Motor neuron (in vitro differentiated cells): ENCODE results near the gene EXTL1. TPM values are rescaled to one million over a fixed set of nuclear protein-coding genes. Genes with fewer than 3 reads are reported as not detected.

Experiments used
- ATAC-seq, 8 experiments: fragments of 200-7000 bp; cut with Tn5 transposase; replicated peaks in 6 of 8; 2 replicates each; pipeline ENCODE4 v1.8.0; 2021; ENCODE audit warnings: mild to moderate bottlenecking in 8 of 8, moderate library complexity in 8 of 8
- H3K27ac ChIP-seq, 2 donors: fragments of 250-450 bp; sonication (Bioruptor Pico); 2 replicates each; pipeline ENCODE4 v1.9.0; 2021; ENCODE audit warnings: antibody characterized with exemption in 2 of 2, mild to moderate bottlenecking in 2 of 2, moderate library complexity in 1 of 2
- H3K4me1 ChIP-seq, 2 donors: fragments of 250-450 bp; sonication (Bioruptor Pico); replicated peaks in 1 of 2; 2 replicates each; pipeline ENCODE4 v1.6.1; 2021; ENCODE audit warnings: antibody characterized with exemption in 2 of 2, mild to moderate bottlenecking in 2 of 2, moderate library complexity in 1 of 2
- H3K4me3 ChIP-seq, 5 donors: fragments of 250-450 bp; sonication (Bioruptor Pico); 2 replicates each; pipeline ENCODE4 v1.9.0; 2021; ENCODE audit warnings: antibody characterized with exemption in 5 of 5, mild to moderate bottlenecking in 5 of 5, moderate library complexity in 4 of 5
- WGBS, 10 experiments: fragments of 450-650 bp; shearing (Covaris generic); methylation state at CpG; one replicate each; pipeline ENCODE4 v1.0.0; 2022; 5-methylcytosine and 5-hydroxymethylcytosine counted together
- in situ Hi-C, 9 experiments: fragments of 400-800 bp; cut with MboI; loops; one replicate each; pipeline ENCODE4 v1.15.0; 2021; ENCODE audit warnings: low sequenced_read_pairs in 9 of 9, low pct_unique_long_range_greater_than_20kb in 2 of 9; ENCODE audit not compliant: unreplicated experiment in 9 of 9
- total RNA-seq, 8 experiments: library from RNA; unstranded; fragments of 300-600 nt; gene quantifications; 2 replicates each; pipeline versions ENCODE4 v1.2.3 to v1.2.4, GENCODE V29; 2022

The EXTL1 gene
- total RNA-seq, 8 experiments from 2014 or later = 0.36 to 24.9 (median 1.6) TPM

DNA sequence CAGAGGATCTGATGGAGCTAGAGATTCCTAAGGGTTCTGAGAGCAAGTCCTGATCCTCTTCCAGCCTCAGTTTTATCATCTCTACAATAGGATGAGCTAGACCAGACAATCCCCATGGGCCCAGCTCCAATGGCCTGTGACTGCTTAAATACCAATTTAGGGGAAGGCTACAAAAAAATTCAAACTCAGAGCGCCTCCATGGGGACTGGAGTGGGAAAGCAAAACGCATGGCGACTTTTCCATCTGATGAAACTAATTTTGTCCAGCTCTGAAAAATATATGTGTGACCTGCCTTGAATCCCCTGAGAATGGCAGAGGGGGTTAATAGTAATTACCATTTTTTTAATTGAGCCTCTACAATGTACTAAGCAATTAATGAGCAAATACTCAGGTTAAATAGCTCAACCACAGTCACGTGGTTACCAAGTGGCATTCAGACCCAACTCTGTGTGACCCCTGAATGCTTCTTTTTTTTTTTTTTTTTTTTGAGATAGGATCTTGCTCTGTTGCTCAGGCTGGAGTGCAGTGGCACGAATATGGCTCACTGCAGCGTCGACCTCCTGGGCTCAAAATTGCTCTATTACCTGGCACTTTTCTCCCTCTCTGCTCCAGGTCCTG lies 8.4 kb downstream of the EXTL1 start:
- in situ Hi-C loops = no loop called here
- ATAC-seq = no peak
- Histone ChIP-seq H3K4me1 (peaks cover 6 to 7% of the 10 kb centered on the region in 2 donors), H3K27ac (no peak overlapping the region), H3K4me3 (no peak overlapping the region)
- WGBS, 10 experiments = 50 to 94% (median 82%) methylated on average over 2 to 7 of the region's 7 CpGs; no CpG with 5 or more reads in 2 of the 10 experiments

DNA sequence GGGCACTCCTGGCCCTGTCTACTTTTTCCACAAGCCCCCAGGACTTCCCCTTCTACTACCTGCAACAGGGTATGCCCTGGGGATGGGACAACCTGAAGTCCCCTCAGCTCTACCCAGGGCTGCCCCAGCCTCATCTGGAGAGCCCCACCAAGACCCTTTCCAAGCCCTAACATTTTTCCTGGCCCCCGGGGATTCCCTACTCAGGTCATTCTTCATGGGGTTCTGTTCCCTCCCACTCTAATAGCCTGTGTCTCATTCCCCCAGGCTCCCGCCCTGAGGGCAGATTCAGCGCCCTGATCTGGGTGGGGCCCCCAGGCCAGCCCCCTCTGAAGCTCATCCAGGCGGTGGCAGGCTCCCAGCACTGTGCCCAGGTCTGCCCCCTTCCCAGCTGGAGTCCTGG lies 9.6 kb downstream of the EXTL1 start:
- in situ Hi-C loops = no loop called here
- ATAC-seq = peak in 1 of 8 experiments; percentile 8
- H3K4me3 ChIP-seq = no peak overlapping the region
- no peak overlapping the region for H3K27ac ChIP-seq
- peaks cover 7 to 9% of the 10 kb centered on the region in 2 donors for H3K4me1 ChIP-seq
- WGBS, 10 experiments = 0 to 80% (median 71%) methylated on average over 1 to 3 of the region's 4 CpGs; no CpG with 5 or more reads in 6 of the 10 experiments

DNA sequence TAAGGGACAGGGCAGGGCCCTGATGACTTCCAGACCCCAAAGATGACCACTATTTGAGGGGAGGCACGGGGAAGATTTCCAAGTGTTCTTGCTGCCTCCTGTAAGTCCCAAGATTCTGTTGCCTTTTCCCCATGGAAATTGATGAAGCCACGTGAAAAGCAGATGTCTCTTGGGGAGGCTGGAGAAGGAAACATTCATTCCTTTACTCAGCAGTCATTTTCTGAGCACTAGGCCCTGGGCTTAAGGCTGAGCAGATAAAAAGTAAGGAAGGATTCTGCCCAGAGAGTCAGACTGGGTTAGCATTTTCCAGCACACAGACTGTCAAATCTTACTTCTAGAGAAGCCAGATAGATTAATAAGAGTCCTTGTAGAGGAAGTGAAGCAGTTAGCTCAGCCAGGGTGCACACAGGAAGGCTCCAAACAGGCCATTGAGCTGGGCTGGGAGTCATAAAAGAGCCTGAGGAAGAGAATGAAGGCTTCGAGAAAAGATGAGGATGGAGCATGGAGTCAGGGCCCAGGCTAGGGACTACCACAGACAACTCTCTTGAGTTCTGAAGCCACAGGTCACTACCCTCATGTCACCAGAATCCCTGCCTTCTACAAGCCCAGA lies 10.1 kb downstream of the EXTL1 start:
- in situ Hi-C loops = no loop called here
- peak in 2 of 8 experiments; percentile 2 to 13 for ATAC-seq
- 33 to 80% (median 63%) methylated on average over 1 to 3 of the region's 3 CpGs; no CpG with 5 or more reads in 3 of the 10 experiments for WGBS, 10 experiments
- peaks cover 12 to 14% of the 10 kb centered on the region in 2 donors for H3K4me1 ChIP-seq
- H3K4me3 ChIP-seq = no peak overlapping the region
- no peak overlapping the region for H3K27ac ChIP-seq

DNA sequence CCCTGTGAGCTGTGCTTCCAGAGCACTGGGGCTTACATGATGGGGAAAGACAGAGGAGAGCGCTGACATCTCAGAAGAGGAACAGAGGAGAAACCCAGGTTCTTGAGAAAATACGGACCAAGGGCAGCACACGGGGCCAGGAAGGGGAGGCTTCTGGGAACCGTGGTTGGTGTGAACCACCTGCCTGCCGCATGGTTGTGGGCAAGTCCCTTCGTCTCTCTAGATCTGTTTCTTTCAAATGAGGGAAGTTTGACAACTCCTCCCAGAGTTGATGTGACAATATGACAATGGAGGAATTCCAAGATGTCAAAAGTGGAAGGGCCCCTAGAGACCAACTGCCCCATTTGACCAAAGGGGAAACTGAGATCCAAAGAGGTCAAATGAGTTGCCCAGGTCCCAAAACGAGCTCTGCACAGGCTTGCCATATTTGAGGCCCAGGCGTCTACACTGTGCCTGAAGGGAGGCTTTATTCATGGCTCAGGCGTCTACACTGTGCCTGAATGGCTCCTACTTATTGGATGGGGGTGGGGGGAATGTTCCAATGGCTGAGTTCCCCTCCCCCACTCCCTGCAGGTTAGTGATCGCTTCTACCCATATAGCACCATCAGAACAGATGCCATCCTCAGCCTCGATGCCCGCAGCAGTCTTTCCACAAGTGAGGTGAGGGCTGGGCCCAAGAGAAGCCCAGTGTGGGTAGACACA lies 11.2 kb downstream of the EXTL1 start:
- Histone ChIP-seq H3K4me1 (peaks cover 12 to 15% of the 10 kb centered on the region in 2 donors), H3K27ac (no peak overlapping the region), H3K4me3 (no peak overlapping the region)
- no peak for ATAC-seq
- 68 to 83% (median 74%) methylated on average over 1 to 11 of the region's 12 CpGs; no CpG with 5 or more reads in 3 of the 10 experiments for WGBS, 10 experiments
- in situ Hi-C loops = no loop called here

DNA sequence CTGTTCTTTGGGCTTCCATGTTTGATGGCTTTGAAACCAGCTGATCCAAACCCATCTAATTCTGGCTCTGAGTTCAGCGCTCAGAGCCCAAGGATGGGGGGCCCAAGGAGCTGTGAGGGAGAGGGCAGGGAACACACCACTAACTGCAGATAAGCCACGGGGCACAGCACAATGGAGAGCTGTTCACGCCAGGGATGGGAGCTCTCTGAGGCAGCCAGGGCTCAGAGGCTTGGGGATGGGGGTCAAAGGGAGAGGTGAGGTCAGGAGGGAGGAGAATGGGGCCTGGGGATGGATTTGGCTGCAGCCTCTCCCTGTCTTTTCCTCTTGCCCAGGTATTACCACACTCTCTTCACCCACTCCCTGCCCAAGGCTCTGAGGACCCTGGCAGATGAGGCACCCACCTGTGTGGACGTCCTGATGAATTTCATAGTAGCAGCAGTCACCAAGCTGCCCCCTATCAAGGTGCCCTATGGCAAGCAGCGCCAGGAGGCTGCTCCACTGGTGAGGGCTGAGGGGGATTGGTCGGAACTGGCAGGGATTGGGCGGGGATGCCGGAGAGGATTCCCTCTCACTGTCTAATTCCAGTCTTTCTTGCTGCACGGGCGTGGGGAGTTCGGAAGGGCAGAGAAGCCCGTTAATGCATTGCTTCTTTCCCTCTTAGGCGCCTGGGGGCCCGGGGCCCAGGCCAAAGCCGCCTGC lies 13.1 kb downstream of the EXTL1 start:
- Histone ChIP-seq H3K4me3 (peak overlapping the region; percentile 68 to 80 (median 75)), H3K4me1 (peaks cover 12 to 15% of the 10 kb centered on the region in 2 donors), H3K27ac (no peak overlapping the region)
- ATAC-seq = peak; percentile 1 to 35 (median 5)
- in situ Hi-C loops = no loop called here
- WGBS, 10 experiments = 0 to 100% (median 36%) methylated on average over 1 to 5 of the region's 15 CpGs; no CpG with 5 or more reads in 2 of the 10 experiments

DNA sequence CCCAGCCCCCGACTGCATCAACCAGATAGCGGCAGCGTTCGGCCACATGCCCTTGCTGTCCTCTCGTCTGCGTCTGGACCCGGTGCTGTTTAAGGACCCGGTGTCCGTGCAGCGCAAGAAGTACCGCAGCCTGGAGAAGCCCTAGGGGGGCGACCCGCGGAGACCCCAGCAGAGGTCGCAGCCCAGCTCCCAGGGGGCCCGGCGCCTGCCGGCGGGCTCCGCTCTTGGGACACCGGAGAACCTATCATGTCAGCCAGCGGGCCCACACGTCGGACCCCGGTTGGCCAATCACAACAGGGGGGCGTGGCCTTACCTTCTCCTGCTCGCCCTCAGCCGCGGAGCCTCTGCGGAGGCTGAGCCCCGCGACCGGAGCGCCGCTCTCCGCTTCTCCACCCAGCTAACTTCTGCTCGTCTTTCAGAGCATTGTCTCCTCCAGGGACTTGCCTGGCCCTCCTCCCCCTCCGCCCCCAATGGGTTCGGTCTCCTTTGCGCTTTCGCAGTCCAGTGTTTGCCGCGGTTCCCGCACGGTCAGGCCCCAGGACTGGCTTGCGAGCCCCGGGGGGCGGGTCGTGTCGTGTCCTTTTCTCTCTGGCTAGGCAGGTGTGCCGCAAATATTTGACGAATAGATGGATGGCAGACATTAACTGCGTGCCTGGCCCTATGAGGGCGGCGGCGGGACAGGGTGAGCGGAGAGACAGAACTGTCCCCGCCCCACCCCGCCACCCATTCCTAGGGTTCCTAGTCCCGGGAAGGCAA lies 13.8 kb downstream of the EXTL1 start:
- in situ Hi-C loops = no loop called here
- whole genome bisulfite sequencing, 10 experiments = 0 to 12% (median 0%) methylated on average over 1 to 22 of the region's 60 CpGs; no CpG with 5 or more reads in 1 of the 10 experiments

DNA sequence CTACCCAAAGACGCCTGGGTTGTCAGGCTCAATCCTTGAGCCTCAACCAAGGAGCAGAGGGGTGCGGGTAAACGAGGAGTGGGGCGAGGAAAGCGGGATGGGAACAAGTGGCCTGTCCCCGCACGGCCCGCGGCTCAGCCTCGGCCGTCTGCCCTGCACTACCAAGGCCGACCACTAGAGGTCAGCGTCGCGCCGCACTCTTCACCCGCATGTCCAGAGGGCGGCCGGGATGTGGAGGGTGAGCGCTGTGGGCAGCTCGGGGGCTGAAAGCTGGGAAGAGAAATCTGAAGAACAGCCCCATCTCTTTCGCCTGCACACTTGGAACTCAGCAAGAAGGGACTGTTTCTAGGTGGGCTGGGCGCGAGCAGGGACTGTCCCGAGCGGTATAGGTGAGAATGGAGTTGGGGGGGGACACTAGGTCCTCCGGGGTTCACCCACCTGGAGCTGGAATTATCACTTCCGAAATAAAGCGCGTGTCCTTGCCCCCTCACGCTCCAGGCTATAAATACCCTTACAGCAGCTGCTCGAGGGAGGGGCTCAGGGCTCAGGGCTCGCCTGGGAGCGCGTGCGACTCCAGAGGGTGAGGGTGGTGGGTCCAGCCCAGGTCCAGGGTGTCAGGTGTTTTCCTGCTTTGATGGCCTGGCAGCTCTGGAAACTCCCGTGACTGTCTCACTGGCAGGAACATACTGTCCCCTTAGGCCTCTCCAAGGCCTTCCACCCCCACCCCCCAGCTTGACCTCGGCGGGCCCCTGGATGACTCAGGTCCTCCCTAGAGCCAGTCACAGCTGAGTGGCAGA lies 14.6 kb downstream of the EXTL1 start:
- peaks cover 12 to 15% of the 10 kb centered on the region in 2 donors for H3K4me1 ChIP-seq
- 0 to 11% (median 0%) methylated on average over 1 to 23 of the region's 39 CpGs; no CpG with 5 or more reads in 4 of the 10 experiments for WGBS, 10 experiments
- in situ Hi-C loops = no loop called here
- peak overlapping the region; percentile 68 to 80 (median 75) for H3K4me3 ChIP-seq
- H3K27ac ChIP-seq = peak overlapping the region in 1 of 2 donors; percentile 29
- peak; percentile 65 to 77 (median 72) for ATAC-seq

More for the DNA sequence above, 13.8 kb downstream of the EXTL1 start:
- Histone ChIP-seq H3K4me3 (peak overlapping the region; percentile 68 to 80 (median 75)), H3K27ac (peak overlapping the region; percentile 20 to 29), H3K4me1 (peaks cover 12 to 15% of the 10 kb centered on the region in 2 donors)
- ATAC-seq = peak; percentile 83 to 91 (median 86)

DNA sequence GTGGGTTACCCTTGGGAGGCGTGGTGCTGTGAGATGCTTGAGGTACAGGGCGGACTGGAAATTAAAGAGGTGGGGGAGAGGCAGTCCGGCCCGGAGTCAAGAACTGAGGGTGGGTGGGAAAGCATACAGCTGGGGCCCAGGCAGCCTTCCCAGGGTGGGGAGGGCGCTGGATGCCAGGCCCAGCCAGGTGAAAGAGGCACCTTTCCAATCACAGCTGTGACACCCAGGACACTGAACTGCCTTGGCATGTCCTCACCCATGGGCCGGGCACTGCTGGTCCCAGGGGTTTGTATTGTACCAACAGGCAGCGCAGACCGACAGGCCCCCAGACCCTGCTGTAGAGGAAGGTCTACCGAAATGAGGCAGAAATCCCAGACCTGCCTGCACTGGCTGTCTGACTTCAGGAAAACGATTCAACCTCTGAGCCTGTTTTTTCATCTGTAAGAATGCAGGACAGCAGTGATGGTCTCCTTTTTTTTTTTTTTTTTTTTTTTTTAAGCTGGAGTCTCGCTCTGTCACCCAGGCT lies 15.2 kb downstream of the EXTL1 start:
- Histone ChIP-seq H3K4me1 (peaks cover 12 to 15% of the 10 kb centered on the region in 2 donors), H3K27ac (no peak overlapping the region), H3K4me3 (peak overlapping the region in 1 of 5 donors; percentile 71)
- no peak for ATAC-seq
- 0 to 87% (median 33%) methylated on average over 1 to 5 of the region's 11 CpGs; no CpG with 5 or more reads in 5 of the 10 experiments for WGBS, 10 experiments
- in situ Hi-C loops = no loop called here

DNA sequence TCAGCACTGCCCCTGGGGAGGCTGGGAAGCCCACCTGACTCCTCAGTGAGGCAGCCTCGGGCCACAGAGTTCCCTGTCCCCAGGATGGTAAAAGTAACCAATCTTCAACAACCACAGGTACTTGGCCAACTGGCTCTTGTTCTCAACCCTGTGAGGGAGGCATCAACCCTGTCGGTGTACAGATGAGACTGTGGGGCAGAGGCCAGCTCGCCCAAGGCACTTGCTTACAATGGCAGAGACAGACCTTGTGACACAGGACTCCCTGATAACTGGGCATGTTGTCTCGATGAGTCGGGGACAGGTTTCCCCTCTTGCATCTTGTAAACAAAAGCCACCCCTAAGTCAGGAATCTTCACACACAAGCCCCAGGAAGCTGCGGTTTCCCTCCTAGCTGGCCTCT lies 16.3 kb downstream of the EXTL1 start:
- in situ Hi-C loops = no loop called here
- no peak for ATAC-seq
- H3K4me1 ChIP-seq = peaks cover 12 to 15% of the 10 kb centered on the region in 2 donors
- H3K27ac ChIP-seq = no peak overlapping the region
- WGBS, 10 experiments = 40 to 100% (median 73%) methylated on average over 1 to 6 of the region's 6 CpGs; no CpG with 5 or more reads in 4 of the 10 experiments
- no peak overlapping the region for H3K4me3 ChIP-seq

DNA sequence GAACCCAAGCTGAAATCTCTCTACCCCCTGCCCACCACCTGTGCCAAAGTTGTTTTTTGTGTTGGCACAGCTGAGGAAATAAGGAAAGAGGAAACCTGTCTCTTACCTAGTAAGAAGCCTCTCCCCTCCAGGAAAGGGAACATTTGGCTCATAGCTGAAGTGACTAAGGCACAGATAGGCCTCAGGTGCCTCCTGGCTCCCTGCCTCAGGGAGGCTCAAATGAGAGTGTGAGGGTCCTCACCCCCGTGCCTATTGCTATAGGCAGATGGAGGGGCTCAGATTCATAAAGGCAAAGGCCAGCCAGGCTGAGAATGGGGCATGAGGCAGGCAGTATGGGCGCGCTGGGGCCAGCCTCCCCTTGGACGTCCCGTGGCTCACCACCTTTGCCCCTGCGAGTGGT lies 16.9 kb downstream of the EXTL1 start:
- in situ Hi-C loops = no loop called here
- WGBS, 10 experiments = 83 to 100% (median 93%) methylated on average over 4 to 5 of the region's 6 CpGs; no CpG with 5 or more reads in 6 of the 10 experiments
- Histone ChIP-seq H3K4me3 (no peak overlapping the region), H3K4me1 (peaks cover 12 to 15% of the 10 kb centered on the region in 2 donors), H3K27ac (no peak overlapping the region)
- no peak for ATAC-seq

DNA sequence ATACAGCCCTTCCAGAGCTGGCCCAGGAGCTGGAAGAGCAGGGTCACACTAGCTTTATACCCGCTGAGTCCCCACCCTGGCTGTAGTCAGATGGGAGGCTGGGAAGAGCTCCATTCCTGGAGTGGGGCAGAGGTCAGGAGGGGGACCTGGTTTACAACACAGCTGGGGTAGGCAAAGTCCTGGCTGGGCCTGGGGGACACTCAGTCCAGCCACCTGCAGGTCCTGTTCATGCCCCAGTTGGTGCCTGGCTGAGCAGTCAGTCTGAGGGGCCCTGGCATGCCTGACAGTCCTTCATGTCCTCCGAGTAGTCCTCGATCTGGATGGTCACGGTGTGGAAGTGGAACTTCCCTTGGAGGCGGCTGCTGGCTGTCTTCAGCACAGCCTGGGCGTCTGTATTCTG lies 17.3 kb downstream of the EXTL1 start:
- no peak overlapping the region for H3K27ac ChIP-seq
- H3K4me1 ChIP-seq = peaks cover 12 to 15% of the 10 kb centered on the region in 2 donors
- H3K4me3 ChIP-seq = no peak overlapping the region
- 67 to 86% (median 84%) methylated on average over 4 to 6 of the region's 6 CpGs; no CpG with 5 or more reads in 7 of the 10 experiments for WGBS, 10 experiments
- ATAC-seq = no peak
- in situ Hi-C loops = no loop called here
